ENCODE measurements around the gene WWOX. TPM values are rescaled to one million over a fixed set of nuclear protein-coding genes. Genes with fewer than 3 reads are reported as not detected.

WWOX gene
- total and polyA plus RNA-seq, 2 of the 4 experiments (the other 2 are of a cell fraction) = 2.7 to 5.4 TPM

- Histone ChIP-seq H2AK9ac (replicated peaks; ENCODE audit: low read depth, low read length, poor library complexity) (no peak overlapping the region), H4K5ac (ENCODE audit: low read depth, low read length) (no peak overlapping the region), H3K9ac (ENCODE audit: low read depth, low read length) (no peak overlapping the region), H3K9me3 (ENCODE audit: control insufficient read depth, insufficient read depth, low read length) (peaks cover 7% of the 10 kb centered on the region), H4K20me1 (ENCODE audit: insufficient read depth, low read length) (no peaks in the 10 kb centered on the region), H2AFZ (replicated peaks; ENCODE audit: low read length, poor library complexity) (no peak overlapping the region), H3K36me3 (ENCODE audit: control insufficient read depth, insufficient read depth, low read length) (no peaks in the 10 kb centered on the region), H3K27me3 (ENCODE audit: control insufficient read depth, insufficient read depth, low read length) (no peaks in the 10 kb centered on the region), H3K4me3 (ENCODE audit: insufficient read depth, low read depth, low read length) (no peak overlapping the region), H3K4me1 (ENCODE audit: control insufficient read depth, insufficient read depth, low read length) (peaks cover 2% of the 10 kb centered on the region; the same call in 1 of the 2 replicates), H3K4ac (ENCODE audit: low read depth, low read length) (no peak overlapping the region), H4K91ac (ENCODE audit: insufficient read depth, low read depth, low read length) (no peak overlapping the region), H3K27ac (ENCODE audit: insufficient read depth, low read length) (no peak overlapping the region), H3K79me1 (ENCODE audit: low read depth in 1 of 2, low read length in 2 of 2) (no peaks in the 10 kb centered on the region), H4K8ac (ENCODE audit: low read depth in 2 of 2, low read length in 2 of 2) (no peak overlapping the region), H2BK15ac (ENCODE audit: low read depth, low read length) (no peak overlapping the region), H2AK5ac (ENCODE audit: low read depth, low read length) (no peak overlapping the region), H3K23ac (ENCODE audit: low read depth, low read length) (no peak overlapping the region), H3K18ac (ENCODE audit: low read depth, low read length) (no peak overlapping the region), H3K56ac (ENCODE audit: extremely low read depth, insufficient read depth, low read length) (no peak overlapping the region), H2BK20ac (ENCODE audit: low read depth, low read length) (no peak overlapping the region), H3K9me1 (ENCODE audit: insufficient read depth, low read length) (no peaks in the 10 kb centered on the region), H2BK5ac (ENCODE audit: low read depth, low read length, poor library complexity, severe bottlenecking) (no peak overlapping the region), H2BK120ac (ENCODE audit: low read depth, low read length) (no peak overlapping the region), H3K14ac (replicated peaks; ENCODE audit: low read depth, low read length) (no peak overlapping the region), H3K4me2 (ENCODE audit: low read depth, low read length) (no peak overlapping the region)
- dilution Hi-C loops (cut with HindIII; ENCODE audit: low sequenced_read_pairs, unreplicated experiment) (no loop called here), intact Hi-C loops (cut with micrococcal nuclease) (no loop called here), in situ Hi-C loops (cut with MboI; ENCODE audit: low sequenced_read_pairs) (no loop called here)
- TF ChIP-seq SMC3 (IDR thresholded peaks at IDR 0.05; ENCODE audit: low read depth, low read length) (no peak), RAD21 (IDR thresholded peaks at IDR 0.05; ENCODE audit: low read length) (no peak), CEBPB (IDR thresholded peaks at IDR 0.05; ENCODE audit: low read depth, low read length) (no peak), USF2 (IDR thresholded peaks at IDR 0.05; ENCODE audit: low read depth, low read length) (no peak), NFE2L2 (IDR thresholded peaks at IDR 0.05; ENCODE audit: low read depth, low read length) (no peak), RCOR1 (IDR thresholded peaks at IDR 0.05; ENCODE audit: insufficient replicate concordance, low read length) (no peak), MAFK (IDR thresholded peaks at IDR 0.05; ENCODE audit: low read depth, low read length) (no peak), MAZ (IDR thresholded peaks at IDR 0.05; ENCODE audit: borderline replicate concordance, low read depth, low read length) (no peak), CHD1 (IDR thresholded peaks at IDR 0.05; ENCODE audit: low read depth, low read length) (no peak), ELK1 (IDR thresholded peaks at IDR 0.05; ENCODE audit: borderline replicate concordance, low read depth, low read length) (no peak), CTCF (conservative IDR thresholded peaks at IDR 0.05; ENCODE audit: low read depth, low read length) (no peak), BHLHE40 (IDR thresholded peaks at IDR 0.05; ENCODE audit: low read depth, low read length) (no peak)
- no TSS peak for BruUV-seq (replicated peaks)
- no CpG with 5 or more reads among the region's 1 CpG for WGBS, 2 experiments (ENCODE audit: extremely low coverage in 2 of 2, insufficient read length in 1 of 2)
- ATAC-seq (ENCODE audit: low read depth) (no peak), DNase-seq (no peak)
- ChIA-PET CTCF (no interaction called here), POLR2A (ENCODE audit: unreplicated experiment) (no interaction called here)
These were observed 208.5 kb downstream of the WWOX start for GRCh38 chr16:78307824-78308528.
